Thyroid gland (tissue), 4 donors: Measurements from ENCODE around the gene GNAI2.

Experiments used
- CTCF ChIP-seq, 6 experiments: fragments of 200-600 bp in 3 of 6; fragments of 450-650 bp in 3 of 6; sonication (generic) in 3 of 6; IDR thresholded peaks; one replicate each; pipeline ENCODE4 v1.5.1; 2016 to 2019; ENCODE audit warnings: antibody characterized with exemption in 6 of 6, mild to moderate bottlenecking in 2 of 6, inconsistent platforms in 1 of 6, moderate library complexity in 1 of 6
- POLR2A ChIP-seq, 2 donors: fragments of 450-650 bp; IDR thresholded peaks; one replicate each; pipeline ENCODE4 v1.6.1; 2017; ENCODE audit warnings: antibody characterized with exemption in 2 of 2, mild to moderate bottlenecking in 2 of 2, moderate library complexity in 1 of 2

GRCh38 chr3:50279255-50280016 lies 43.4 kb downstream of the GNAI2 start:
- TF ChIP-seq CTCF (IDR thresholded peaks at IDR 0.05) (no peak), POLR2A (IDR thresholded peaks at IDR 0.05) (no peak)
